Aorta (tissue), 5 donors: ENCODE data around the gene LRR1. TPM values are rescaled to one million over a fixed set of nuclear protein-coding genes. Genes with fewer than 3 reads are reported as not detected.

Source experiments
- ATAC-seq: fragments of 200-7000 bp; cut with Tn5 transposase; one replicate; pipeline ENCODE4 v1.9.1; 2022; ENCODE audit warnings: moderate library complexity; ENCODE audit not compliant: low FRiP score
- DNase-seq, 2 donors: peaks; one replicate each; pipeline ENCODE4 v3.0.0-alpha.2; 2020
- H3K27ac ChIP-seq, 2 donors: one replicate each; pipeline ENCODE4 v1.5.1; 2013; ENCODE audit warnings: low read length in 2 of 2, mild to moderate bottlenecking in 2 of 2, moderate library complexity in 2 of 2, control low read depth in 1 of 2, inconsistent platforms in 1 of 2, low read depth in 1 of 2
- H3K27me3 ChIP-seq, 2 donors: one replicate each; pipeline ENCODE4 v1.6.1; 2013; ENCODE audit warnings: control low read depth in 1 of 2, low read length in 1 of 2, mild to moderate bottlenecking in 1 of 2, moderate library complexity in 1 of 2; ENCODE audit not compliant: insufficient read depth in 2 of 2, control insufficient read depth in 1 of 2
- H3K36me3 ChIP-seq, 2 donors: one replicate each; pipeline ENCODE4 v1.6.1; 2013; ENCODE audit warnings: control low read depth in 1 of 2, low read length in 1 of 2, mild to moderate bottlenecking in 1 of 2; ENCODE audit not compliant: insufficient read depth in 2 of 2, control insufficient read depth in 1 of 2
- H3K4me1 ChIP-seq, 2 donors: one replicate each; pipeline ENCODE4 v1.6.1; 2013; ENCODE audit warnings: low read length in 2 of 2, control low read depth in 1 of 2, mild to moderate bottlenecking in 1 of 2, moderate library complexity in 1 of 2; ENCODE audit not compliant: insufficient read depth in 2 of 2, control insufficient read depth in 1 of 2
- H3K4me3 ChIP-seq, 2 donors: one replicate each; pipeline ENCODE4 v1.5.1; 2013; ENCODE audit warnings: low read length in 2 of 2, control low read depth in 1 of 2, mild to moderate bottlenecking in 1 of 2
- H3K9me3 ChIP-seq: one replicate; pipeline ENCODE4 v1.6.1; 2013; ENCODE audit warnings: mild to moderate bottlenecking, low read length; ENCODE audit not compliant: control insufficient read depth
- WGBS, 2 donors: extraction: QIAGEN DNeasy Blood & Tissue Kit; methylation state at CpG; one replicate each; pipeline ENCODE4 v1.1.7; 2013; 5-methylcytosine and 5-hydroxymethylcytosine counted together
- intact Hi-C, 2 donors: fragments of 100-400 bp; cut with DNase I; formaldehyde crosslinking; loops; one replicate each; pipeline versions ENCODE4 v1.14.2 to v1.15.0; 2022
- polyA plus RNA-seq, 2 donors: library from polyadenylated mRNA; stranded (reverse); fragments of 200-250 nt; gene quantifications; one replicate each; pipeline ENCODE4 v1.2.3, GENCODE V29; 2013
- total RNA-seq, 2 donors: library from RNA; stranded (reverse); fragmentation: NEBNext Ultra II Directional; extraction: Animal tissue kit (Norgen Biotek cat#: 25700); gene quantifications; one replicate each; pipeline ENCODE4 v1.2.1, GENCODE V29; 2021
- donor health status: healthy with polysubstance abuse.
- donor health status: Bipolar disorder and iron deficiency.
- donor health status: DM: no; HTN: no; CAD: no.
- donor health status: DM: no; HTN: no; CAD: no.
- donor health status: DM: yes; HTN: yes; CAD: no.

LRR1 gene
- total and polyA plus RNA-seq, 4 donors, result 5.2 to 14.3 (median 5.6) TPM

- peak within 1 kb of the TSS; percentile 75 to 90 for H3K4me3 ChIP-seq
- H3K27ac ChIP-seq, result peak within 1 kb of the TSS; percentile 71 to 94
- no peaks in the 10 kb centered on the region for H3K27me3 ChIP-seq
- H3K36me3 ChIP-seq, result peaks cover 0 to 2% of the 10 kb centered on the region in 2 donors
- 0 to 1% methylated on average over 76 to 85 of the region's 85 CpGs for WGBS, 2 donors
- no peaks in the 10 kb centered on the region for H3K9me3 ChIP-seq
- intact Hi-C loops, result no loop called here
- DNase-seq, result peak; percentile 99 to 100
- peaks cover 0 to 4% of the 10 kb centered on the region in 2 donors for H3K4me1 ChIP-seq
- ATAC-seq, result peak; percentile 100
Measured at GRCh38 chr14:49620182-49621113, 21.7 kb downstream of the LRR1 start, which contains the start of the genes MGAT2 and RPL36AL. TSS of gene MGAT2 (plus strand) at chr14:49620799. CDS start at chr14:49621269, 470 bp downstream. TSS of gene RPL36AL (minus strand) at chr14:49620626. CDS start at chr14:49619104, 1,522 bp downstream.

GRCh38 chr14:49621114-49621881, 22.6 kb downstream of the LRR1 start:
- Histone ChIP-seq H3K4me3 (peak overlapping the region; percentile 38 to 90), H3K27ac (peak overlapping the region; percentile 24 to 76), H3K4me1 (peaks cover 0 to 4% of the 10 kb centered on the region in 2 donors), H3K36me3 (peaks cover 0 to 2% of the 10 kb centered on the region in 2 donors), H3K9me3 (no peaks in the 10 kb centered on the region), H3K27me3 (no peaks in the 10 kb centered on the region)
- DNase-seq, result peak; percentile 91 to 94
- WGBS, 2 donors, result 2 to 3% methylated on average over 64 to 65 of the region's 65 CpGs
- intact Hi-C loops, result no loop called here
- ATAC-seq, result peak; percentile 82

- intact Hi-C loops, result no loop called here
- 40 to 55% methylated on average over 3 of the region's 3 CpGs for WGBS, 2 donors
Measured at GRCh38 chr14:49622022-49622607, 23.4 kb downstream of the LRR1 start.

DNA sequence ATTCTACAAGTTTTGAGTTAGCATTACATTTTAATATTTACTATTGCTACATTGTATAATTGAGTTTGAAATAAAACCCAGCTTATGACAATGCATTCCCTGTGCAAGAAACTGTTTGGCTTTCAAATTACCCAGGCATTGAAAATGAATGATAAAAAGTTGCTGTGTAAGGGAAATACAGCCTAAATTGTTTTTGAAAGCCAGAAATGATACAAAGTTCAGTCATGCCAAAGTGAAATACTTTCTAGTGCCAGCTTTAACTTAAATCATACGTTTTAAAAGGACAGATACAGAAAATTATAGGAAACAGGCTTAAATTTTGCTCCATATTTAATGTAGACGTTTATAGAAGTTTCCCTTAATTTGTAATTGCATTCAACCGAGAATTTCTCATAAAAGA, 24.6 kb downstream of the LRR1 start:
- H3K27ac ChIP-seq, result no peak overlapping the region
- intact Hi-C loops, result no loop called here
- H3K36me3 ChIP-seq, result no peaks in the 10 kb centered on the region
- no peaks in the 10 kb centered on the region for H3K27me3 ChIP-seq
- DNase-seq (no peak), ATAC-seq (no peak)
- WGBS, 2 donors, result 45 to 48% methylated on average over 3 of the region's 3 CpGs
- peaks cover 0 to 4% of the 10 kb centered on the region in 2 donors for H3K4me1 ChIP-seq
- no peaks in the 10 kb centered on the region for H3K9me3 ChIP-seq
- H3K4me3 ChIP-seq, result no peak overlapping the region

More at GRCh38 chr14:49622022-49622607, 23.4 kb downstream of the LRR1 start:
- no peaks in the 10 kb centered on the region for H3K27me3 ChIP-seq
- no peak overlapping the region for H3K27ac ChIP-seq
- ATAC-seq (no peak), DNase-seq (no peak)
- peaks cover 0 to 4% of the 10 kb centered on the region in 2 donors for H3K4me1 ChIP-seq
- no peaks in the 10 kb centered on the region for H3K9me3 ChIP-seq
- peaks cover 0 to 2% of the 10 kb centered on the region in 2 donors for H3K36me3 ChIP-seq
- peak overlapping the region; percentile 38 to 90 for H3K4me3 ChIP-seq

DNA sequence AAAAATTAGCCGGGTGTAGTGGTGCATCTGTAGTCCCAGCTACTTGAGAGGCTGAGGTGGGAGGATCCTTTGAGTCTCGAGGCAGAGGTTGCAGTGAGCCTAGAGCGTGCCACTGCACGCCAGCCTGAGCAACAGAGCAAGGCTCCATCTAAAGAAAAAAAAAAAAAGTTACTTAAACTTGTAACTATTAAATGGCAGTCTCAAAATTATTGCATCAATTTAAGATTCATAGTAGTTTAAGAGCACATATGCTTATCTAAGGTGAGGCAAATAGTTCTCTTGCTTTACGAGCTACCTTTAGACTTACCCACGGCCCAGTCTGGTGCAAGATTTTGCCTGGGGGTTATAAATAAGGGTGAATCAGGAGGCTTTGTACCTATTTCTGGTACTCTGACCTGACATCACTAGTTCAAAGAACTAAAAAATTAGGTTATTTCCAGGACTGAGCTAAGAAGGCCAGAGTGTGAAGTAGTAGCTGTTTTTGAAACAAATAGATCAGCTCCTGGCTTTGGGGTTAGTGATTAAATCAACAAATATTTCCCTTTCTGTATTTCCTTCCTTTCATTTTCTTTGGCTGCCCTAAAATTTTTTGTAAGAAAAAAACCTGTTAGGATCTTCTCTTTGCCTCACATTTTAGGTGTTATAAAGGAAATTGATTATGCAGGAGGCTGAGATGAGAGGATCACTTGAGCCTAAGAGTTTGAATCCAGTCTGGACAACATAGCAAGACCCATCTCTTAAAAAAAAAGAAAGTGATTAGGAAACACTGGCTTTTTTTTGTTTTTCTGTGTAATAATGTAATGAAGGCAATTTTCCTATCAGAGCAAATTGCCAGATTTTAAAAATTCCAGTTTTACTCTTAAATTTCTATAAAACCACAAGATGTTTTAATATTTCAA, 25.4 kb downstream of the LRR1 start:
- peaks cover 0 to 4% of the 10 kb centered on the region in 2 donors for H3K4me1 ChIP-seq
- ATAC-seq, result no peak
- no peak overlapping the region for H3K4me3 ChIP-seq
- intact Hi-C loops, result no loop called here
- 79% methylated on average over 6 of the region's 6 CpGs for WGBS, 2 donors
- DNase-seq, result no peak
- no peak overlapping the region for H3K27ac ChIP-seq
- no peaks in the 10 kb centered on the region for H3K27me3 ChIP-seq
- H3K36me3 ChIP-seq, result no peaks in the 10 kb centered on the region
- H3K9me3 ChIP-seq, result no peaks in the 10 kb centered on the region

- peak overlapping the region; percentile 58 to 81 for H3K4me3 ChIP-seq
- no peaks in the 10 kb centered on the region for H3K36me3 ChIP-seq
- H3K27me3 ChIP-seq, result no peaks in the 10 kb centered on the region
- ATAC-seq, result peak; percentile 98
- H3K27ac ChIP-seq, result peak overlapping the region; percentile 8 to 66
- 0% methylated on average over 94 to 101 of the region's 101 CpGs for WGBS, 2 donors
- H3K9me3 ChIP-seq, result no peaks in the 10 kb centered on the region
- H3K4me1 ChIP-seq, result peaks cover 0 to 5% of the 10 kb centered on the region in 2 donors
- intact Hi-C loops, result loop anchor here (2.0 to 10.0 kb wide), 3 partner anchors 58 to 221 kb away; partner anchors contain the start of genes NEMF (in 2 of the 2), KLHDC1 (in 1 of the 2) and KLHDC2 (in 1 of the 2)
- peak; percentile 96 to 97 for DNase-seq
Measured at GRCh38 chr14:49633640-49634546, 35.2 kb downstream of the LRR1 start.
